MM.1S (cell line): ENCODE measurements around the gene ACSS3.

Source experiments
- DNase-seq: peaks from one replicate; pipeline ENCODE4 v3.0.0-alpha.2; 2015
- H2AFZ ChIP-seq: fragments of 300-600 bp; sonication (generic); 2 replicates; pipeline ENCODE4 v1.6.0; 2016; ENCODE audit warnings: antibody characterized with exemption, low read length
- H3F3A ChIP-seq: fragments of 300-600 bp; sonication (generic); 2 replicates; pipeline ENCODE4 v1.6.1; 2016; ENCODE audit warnings: mild to moderate bottlenecking, antibody characterized with exemption, low read length, moderate library complexity, mixed read lengths; ENCODE audit not compliant: insufficient read depth
- H3K27ac ChIP-seq: fragments of 300-600 bp; sonication (generic); 2 replicates; pipeline ENCODE4 v1.5.1; 2016; ENCODE audit warnings: mild to moderate bottlenecking, low read length
- H3K27me3 ChIP-seq: fragments of 300-600 bp; sonication (generic); replicated peaks from 2 replicates; pipeline ENCODE4 v1.6.0; 2016; ENCODE audit warnings: low read length; ENCODE audit not compliant: insufficient read depth
- H3K36me3 ChIP-seq: fragments of 300-600 bp; sonication (generic); replicated peaks from 2 replicates; pipeline ENCODE4 v1.6.1; 2016; ENCODE audit warnings: mild to moderate bottlenecking, low read length, mixed read lengths; ENCODE audit not compliant: insufficient read depth
- H3K4me1 ChIP-seq: fragments of 300-600 bp; sonication (generic); 2 replicates; pipeline ENCODE4 v1.6.1; 2016; ENCODE audit warnings: low read length, mixed read lengths
- H3K4me2 ChIP-seq: fragments of 300-600 bp; sonication (generic); 2 replicates; pipeline ENCODE4 v1.6.0; 2016; ENCODE audit warnings: low read depth, low read length
- H3K4me3 ChIP-seq: fragments of 300-600 bp; sonication (generic); 2 replicates; pipeline ENCODE4 v1.5.1; 2016; ENCODE audit warnings: low read length, mixed read lengths
- H3K79me2 ChIP-seq: fragments of 300-600 bp; sonication (generic); 2 replicates; pipeline ENCODE4 v1.6.1; 2016; ENCODE audit warnings: mixed run types, low read length, mixed read lengths
- H3K9ac ChIP-seq: fragments of 300-600 bp; sonication (generic); 2 replicates; pipeline ENCODE4 v1.6.1; 2016; ENCODE audit warnings: low read length, mixed read lengths
- H3K9me2 ChIP-seq: fragments of 300-600 bp; sonication (generic); replicated peaks from 2 replicates; pipeline ENCODE4 v1.6.1; 2016; ENCODE audit warnings: mild to moderate bottlenecking, low read length, mixed read lengths; ENCODE audit not compliant: insufficient read depth
- H3K9me3 ChIP-seq: fragments of 300-600 bp; sonication (generic); replicated peaks from 2 replicates; pipeline ENCODE4 v1.6.1; 2016; ENCODE audit warnings: mild to moderate bottlenecking, low read length, mixed read lengths; ENCODE audit not compliant: insufficient read depth
- H4K20me1 ChIP-seq: fragments of 300-600 bp; sonication (generic); 2 replicates; pipeline ENCODE4 v1.6.1; 2016; ENCODE audit warnings: mild to moderate bottlenecking, low read length, moderate library complexity, mixed read lengths; ENCODE audit not compliant: insufficient read depth
- EZH2 ChIP-seq: fragments of 300-600 bp; sonication (generic); optimal IDR thresholded peaks from 2 replicates; pipeline ENCODE3; 2017; ENCODE audit warnings: low read depth, mild to moderate bottlenecking, antibody characterized with exemption, low read length, mixed read lengths
- EZH2phosphoT487 ChIP-seq: fragments of 300-600 bp; sonication (generic); IDR thresholded peaks from 2 replicates; pipeline ENCODE4 v1.6.1; 2018; ENCODE audit warnings: antibody characterized with exemption, low read length
- TF ChIP-seq, protein P1 (sequence below): fragments of 300-600 bp; sonication (generic); IDR thresholded peaks from 2 replicates; pipeline ENCODE4 v1.5.1; 2016; ENCODE audit warnings: antibody characterized with exemption, low read length, mixed read lengths

Gene ACSS3

DNA sequence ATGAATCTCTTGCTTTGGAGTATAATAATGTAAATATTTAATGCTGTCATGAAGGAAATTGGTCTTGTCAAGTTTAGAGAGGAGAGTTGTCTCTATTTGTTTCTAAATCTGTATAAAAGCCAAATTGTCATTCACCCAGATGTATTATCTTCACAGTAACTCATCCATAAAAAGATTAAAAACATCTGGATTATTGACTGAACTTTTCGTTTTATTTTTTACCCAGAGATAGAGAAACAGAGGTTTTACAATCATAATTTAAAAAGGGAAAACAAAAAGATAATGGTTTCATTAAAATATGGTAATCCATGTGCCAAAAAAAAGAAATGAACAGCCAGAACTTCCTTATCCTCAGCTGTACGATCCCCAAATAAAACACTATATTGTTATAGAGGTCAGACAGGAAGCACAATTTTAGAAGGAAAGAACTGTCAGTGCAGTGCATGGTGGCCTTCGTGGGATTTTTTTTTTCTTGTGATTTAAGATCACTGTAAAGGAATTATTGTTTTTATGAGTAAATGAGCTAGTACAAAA is 125.9 kb downstream of the ACSS3 start:
- no peaks in the 10 kb centered on the region for H3K27me3 ChIP-seq
- no peaks in the 10 kb centered on the region for H3K9me3 ChIP-seq
- DNase-seq = no peak
- H3K36me3 ChIP-seq = no peaks in the 10 kb centered on the region
- TF ChIP-seq EZH2 (no peak), EZH2phosphoT487 (no peak)
- TF ChIP-seq, protein P1, sequence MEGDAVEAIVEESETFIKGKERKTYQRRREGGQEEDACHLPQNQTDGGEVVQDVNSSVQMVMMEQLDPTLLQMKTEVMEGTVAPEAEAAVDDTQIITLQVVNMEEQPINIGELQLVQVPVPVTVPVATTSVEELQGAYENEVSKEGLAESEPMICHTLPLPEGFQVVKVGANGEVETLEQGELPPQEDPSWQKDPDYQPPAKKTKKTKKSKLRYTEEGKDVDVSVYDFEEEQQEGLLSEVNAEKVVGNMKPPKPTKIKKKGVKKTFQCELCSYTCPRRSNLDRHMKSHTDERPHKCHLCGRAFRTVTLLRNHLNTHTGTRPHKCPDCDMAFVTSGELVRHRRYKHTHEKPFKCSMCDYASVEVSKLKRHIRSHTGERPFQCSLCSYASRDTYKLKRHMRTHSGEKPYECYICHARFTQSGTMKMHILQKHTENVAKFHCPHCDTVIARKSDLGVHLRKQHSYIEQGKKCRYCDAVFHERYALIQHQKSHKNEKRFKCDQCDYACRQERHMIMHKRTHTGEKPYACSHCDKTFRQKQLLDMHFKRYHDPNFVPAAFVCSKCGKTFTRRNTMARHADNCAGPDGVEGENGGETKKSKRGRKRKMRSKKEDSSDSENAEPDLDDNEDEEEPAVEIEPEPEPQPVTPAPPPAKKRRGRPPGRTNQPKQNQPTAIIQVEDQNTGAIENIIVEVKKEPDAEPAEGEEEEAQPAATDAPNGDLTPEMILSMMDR = no peak
- H3K27ac ChIP-seq = no peak overlapping the region
- H3K4me3 ChIP-seq = no peak overlapping the region
- no peaks in the 10 kb centered on the region for H4K20me1 ChIP-seq
- no peak overlapping the region for H3K4me2 ChIP-seq
- H3K9ac ChIP-seq = no peak overlapping the region
- no peaks in the 10 kb centered on the region for H3K9me2 ChIP-seq
- no peaks in the 10 kb centered on the region for H3K4me1 ChIP-seq
- H2AFZ ChIP-seq = no peak overlapping the region
- no peaks in the 10 kb centered on the region for H3F3A ChIP-seq
- no peaks in the 10 kb centered on the region for H3K79me2 ChIP-seq

DNA sequence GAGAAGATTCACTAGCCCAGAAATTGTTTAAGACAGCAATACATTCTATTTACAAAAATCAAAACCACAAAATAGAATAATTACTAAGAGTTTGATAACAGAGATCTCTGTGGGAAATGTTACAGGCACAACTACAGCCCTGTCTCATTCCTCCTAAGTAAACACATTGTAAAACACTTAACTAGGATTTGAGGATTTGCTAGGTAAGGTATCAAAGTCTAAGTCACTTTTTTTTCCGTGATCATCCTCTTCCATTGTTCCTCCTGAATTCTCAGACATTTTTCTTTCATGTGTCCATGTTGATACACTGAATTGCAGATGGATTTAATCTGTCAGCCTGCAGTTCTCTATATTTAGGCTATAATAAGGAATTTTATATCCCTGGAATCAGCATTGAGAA is 127.5 kb downstream of the ACSS3 start:
- Histone ChIP-seq H3K27me3 (no peaks in the 10 kb centered on the region), H2AFZ (no peak overlapping the region), H3K9me3 (no peaks in the 10 kb centered on the region), H3K4me1 (no peaks in the 10 kb centered on the region), H3F3A (no peaks in the 10 kb centered on the region), H3K9me2 (no peaks in the 10 kb centered on the region), H4K20me1 (no peaks in the 10 kb centered on the region), H3K4me3 (no peak overlapping the region), H3K9ac (no peak overlapping the region), H3K79me2 (no peaks in the 10 kb centered on the region), H3K4me2 (no peak overlapping the region), H3K36me3 (no peaks in the 10 kb centered on the region), H3K27ac (no peak overlapping the region)
- DNase-seq = no peak
- TF ChIP-seq EZH2phosphoT487 (no peak), EZH2 (no peak)
- TF ChIP-seq, protein P1 = no peak

DNA sequence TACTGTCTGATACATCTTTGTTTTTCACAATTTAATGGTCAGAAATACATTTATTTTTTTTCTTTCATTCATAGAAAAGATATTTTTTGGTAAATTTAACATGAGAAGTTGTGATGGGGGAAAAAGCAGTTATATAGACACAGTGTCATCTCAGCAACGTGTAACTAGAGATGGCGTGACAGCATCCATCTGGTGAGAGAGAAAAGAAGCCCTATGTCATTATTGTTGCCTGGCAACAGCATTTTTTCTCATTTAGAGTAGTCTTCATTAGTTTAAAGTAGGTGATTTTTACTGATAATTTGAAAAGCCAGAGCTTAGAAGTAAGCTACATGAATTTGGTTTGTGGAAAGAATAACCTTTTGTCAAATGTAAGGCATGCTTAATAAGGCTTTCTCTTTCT is 128.6 kb downstream of the ACSS3 start:
- H2AFZ ChIP-seq = no peak overlapping the region
- no peak for TF ChIP-seq EZH2phosphoT487
- no peak for TF ChIP-seq EZH2
- TF ChIP-seq, protein P1 = no peak
- no peak overlapping the region for H3K4me2 ChIP-seq
- H3K36me3 ChIP-seq = no peaks in the 10 kb centered on the region
- DNase-seq = no peak
- H3K27me3 ChIP-seq = no peaks in the 10 kb centered on the region
- H4K20me1 ChIP-seq = no peaks in the 10 kb centered on the region
- H3F3A ChIP-seq = no peaks in the 10 kb centered on the region
- H3K9ac ChIP-seq = no peak overlapping the region
- no peak overlapping the region for H3K27ac ChIP-seq
- no peaks in the 10 kb centered on the region for H3K4me1 ChIP-seq
- no peak overlapping the region for H3K4me3 ChIP-seq
- H3K9me2 ChIP-seq = no peaks in the 10 kb centered on the region
- H3K79me2 ChIP-seq = no peaks in the 10 kb centered on the region
- no peaks in the 10 kb centered on the region for H3K9me3 ChIP-seq
